ENCODE results near the gene POLN. TPM values are rescaled to one million over a fixed set of nuclear protein-coding genes. Genes with fewer than 3 reads are reported as not detected.

POLN gene
- total RNA-seq, 2 experiments from 2014 or later = 4.0 to 4.4 TPM

- CTCF ChIA-PET (ENCODE audit: unreplicated experiment) = no interaction called here
- Histone ChIP-seq H3K27ac (ENCODE audit: low read depth, low read length, poor library complexity, severe bottlenecking) (no peak overlapping the region), H3K9me3 (ENCODE audit: low read length) (peaks cover 20% of the 10 kb centered on the region), H3K4me1 (ENCODE audit: insufficient read depth, low read length, poor library complexity, severe bottlenecking) (no peaks in the 10 kb centered on the region), H3K4me3 (ENCODE audit: low read depth, low read length, poor library complexity, severe bottlenecking) (no peak overlapping the region), H2AFZ (ENCODE audit: low read length) (no peak overlapping the region), H3K36me3 (ENCODE audit: insufficient read depth, low read length) (no peaks in the 10 kb centered on the region), H4K20me1 (ENCODE audit: insufficient read depth, low read length) (no peaks in the 10 kb centered on the region), H3K4me2 (ENCODE audit: low read length) (no peak overlapping the region), H3K9me2 (ENCODE audit: insufficient read depth, low read length) (no peaks in the 10 kb centered on the region), H3K79me2 (ENCODE audit: insufficient read depth, low read depth, low read length) (no peaks in the 10 kb centered on the region)
- no TSS peak for BruUV-seq (replicated peaks)
- POLR2A ChIA-PET = no interaction called here
- no peak for TF ChIP-seq EZH2phosphoT487 (IDR thresholded peaks at IDR 0.05; ENCODE audit: borderline replicate concordance, low read depth, low read length)
- TF ChIP-seq, protein P1, sequence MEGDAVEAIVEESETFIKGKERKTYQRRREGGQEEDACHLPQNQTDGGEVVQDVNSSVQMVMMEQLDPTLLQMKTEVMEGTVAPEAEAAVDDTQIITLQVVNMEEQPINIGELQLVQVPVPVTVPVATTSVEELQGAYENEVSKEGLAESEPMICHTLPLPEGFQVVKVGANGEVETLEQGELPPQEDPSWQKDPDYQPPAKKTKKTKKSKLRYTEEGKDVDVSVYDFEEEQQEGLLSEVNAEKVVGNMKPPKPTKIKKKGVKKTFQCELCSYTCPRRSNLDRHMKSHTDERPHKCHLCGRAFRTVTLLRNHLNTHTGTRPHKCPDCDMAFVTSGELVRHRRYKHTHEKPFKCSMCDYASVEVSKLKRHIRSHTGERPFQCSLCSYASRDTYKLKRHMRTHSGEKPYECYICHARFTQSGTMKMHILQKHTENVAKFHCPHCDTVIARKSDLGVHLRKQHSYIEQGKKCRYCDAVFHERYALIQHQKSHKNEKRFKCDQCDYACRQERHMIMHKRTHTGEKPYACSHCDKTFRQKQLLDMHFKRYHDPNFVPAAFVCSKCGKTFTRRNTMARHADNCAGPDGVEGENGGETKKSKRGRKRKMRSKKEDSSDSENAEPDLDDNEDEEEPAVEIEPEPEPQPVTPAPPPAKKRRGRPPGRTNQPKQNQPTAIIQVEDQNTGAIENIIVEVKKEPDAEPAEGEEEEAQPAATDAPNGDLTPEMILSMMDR (conservative IDR thresholded peaks at IDR 0.05; ENCODE audit: low read length) = no peak
- DNase-seq (ENCODE audit: low spot score) = no peak
- intact Hi-C loops (cut with micrococcal nuclease; ENCODE audit: unreplicated experiment) = no loop called here
Measured at GRCh38 chr4:2103127-2103842, 138.6 kb downstream of the POLN start.

DNA sequence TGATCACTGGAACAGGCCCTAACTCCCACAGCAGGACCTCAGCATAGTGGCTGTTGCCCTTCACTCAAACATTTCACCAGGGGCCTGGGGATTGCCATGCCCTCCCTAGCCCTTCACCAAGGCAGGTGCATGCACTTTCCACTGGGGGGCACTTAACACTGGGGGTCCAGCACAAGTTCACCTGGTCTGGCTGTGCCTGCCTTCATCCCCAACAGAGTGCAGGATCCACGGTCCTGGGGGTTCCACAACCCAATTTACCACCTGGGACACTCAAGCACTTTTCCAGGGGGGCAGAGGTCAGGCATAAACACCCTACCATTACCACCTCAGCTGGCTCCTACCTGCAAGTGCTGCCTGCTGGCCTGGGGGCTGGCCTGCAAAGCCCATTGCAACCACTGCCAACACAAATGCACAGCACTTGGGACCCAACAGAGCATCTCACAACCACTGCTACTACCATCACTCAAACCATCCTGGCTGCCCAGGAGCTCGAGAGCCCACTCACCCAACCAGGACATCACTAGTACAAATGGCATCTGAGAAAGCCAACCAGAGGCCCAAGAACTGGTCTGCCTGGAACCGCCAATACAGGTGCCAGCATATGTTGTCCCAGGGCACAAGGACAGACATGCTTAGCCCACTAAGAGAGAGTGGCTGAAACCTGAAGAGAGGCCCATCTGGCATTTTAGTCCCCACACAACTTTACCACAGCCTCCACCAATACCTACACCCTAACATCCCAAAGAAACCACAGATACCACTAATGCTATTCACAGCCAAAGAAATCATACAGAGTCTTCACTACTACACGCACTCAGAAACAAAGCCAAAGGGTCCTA is 139.7 kb downstream of the POLN start:
- ChIA-PET CTCF (ENCODE audit: unreplicated experiment) (no interaction called here), POLR2A (no interaction called here)

More for the DNA sequence above, 139.7 kb downstream of the POLN start:
- Histone ChIP-seq H4K20me1 (ENCODE audit: insufficient read depth, low read length) (no peaks in the 10 kb centered on the region), H3K4me2 (ENCODE audit: low read length) (no peak overlapping the region), H3K4me3 (ENCODE audit: low read depth, low read length, poor library complexity, severe bottlenecking) (no peak overlapping the region), H3K9me2 (ENCODE audit: insufficient read depth, low read length) (no peaks in the 10 kb centered on the region), H3K36me3 (ENCODE audit: insufficient read depth, low read length) (no peaks in the 10 kb centered on the region), H3K9me3 (ENCODE audit: low read length) (peaks cover 20% of the 10 kb centered on the region), H3K4me1 (ENCODE audit: insufficient read depth, low read length, poor library complexity, severe bottlenecking) (no peaks in the 10 kb centered on the region), H3K79me2 (ENCODE audit: insufficient read depth, low read depth, low read length) (no peaks in the 10 kb centered on the region), H2AFZ (ENCODE audit: low read length) (no peak overlapping the region), H3K27ac (ENCODE audit: low read depth, low read length, poor library complexity, severe bottlenecking) (no peak overlapping the region)
- BruUV-seq (replicated peaks) = no TSS peak
- no peak for DNase-seq (ENCODE audit: low spot score)
- intact Hi-C loops (cut with micrococcal nuclease; ENCODE audit: unreplicated experiment) = no loop called here
- no peak for TF ChIP-seq EZH2phosphoT487 (IDR thresholded peaks at IDR 0.05; ENCODE audit: borderline replicate concordance, low read depth, low read length)
- TF ChIP-seq, protein P1 (conservative IDR thresholded peaks at IDR 0.05; ENCODE audit: low read length) = no peak

Measured in OCI-LY7 (cell line).